ENCODE data around the gene CAMTA1. TPM values are rescaled to one million over a fixed set of nuclear protein-coding genes. Genes with fewer than 3 reads are reported as not detected.

Gene CAMTA1
- polyA plus RNA-seq, 1 donor from 2014 or later: 162 TPM

- TF ChIP-seq SMC3 (conservative IDR thresholded peaks at IDR 0.05; ENCODE audit: poor library complexity) (no peak), RAD21 (conservative IDR thresholded peaks at IDR 0.05) (no peak), REST (IDR thresholded peaks at IDR 0.05; ENCODE audit: borderline replicate concordance) (no peak), MXI1 (conservative IDR thresholded peaks at IDR 0.05; ENCODE audit: poor library complexity, severe bottlenecking) (no peak), CTCF (IDR thresholded peaks at IDR 0.05; ENCODE audit: poor library complexity, severe bottlenecking) (no peak), POLR2AphosphoS5 (IDR thresholded peaks at IDR 0.05) (no peak), EP300 (conservative IDR thresholded peaks at IDR 0.05; ENCODE audit: poor library complexity, severe bottlenecking) (no peak), EZH2 (IDR thresholded peaks at IDR 0.05; ENCODE audit: borderline replicate concordance, insufficient read depth, low read length, poor library complexity, severe bottlenecking) (no peak), TAF1 (IDR thresholded peaks at IDR 0.05; ENCODE audit: low read depth) (no peak)
- Histone ChIP-seq H3K9ac (ENCODE audit: low read length) (no peak overlapping the region), H3K9me3 (ENCODE audit: low read length) (peaks cover 4% of the 10 kb centered on the region), H3K4me3 (ENCODE audit: low read length) (no peak overlapping the region), H3K36me3 (ENCODE audit: insufficient read depth, low read length) (no peaks in the 10 kb centered on the region), H3K27ac (ENCODE audit: low read length) (no peak overlapping the region), H3K79me2 (replicated peaks; ENCODE audit: insufficient read depth, low read length) (no peaks in the 10 kb centered on the region), H3F3A (ENCODE audit: insufficient read depth, low read length, poor library complexity, severe bottlenecking) (no peaks in the 10 kb centered on the region), H3K4me2 (ENCODE audit: low read length) (no peak overlapping the region), H3K27me3 (ENCODE audit: insufficient read depth, low read depth, low read length) (no peaks in the 10 kb centered on the region), H4K20me1 (ENCODE audit: insufficient read depth) (no peaks in the 10 kb centered on the region), H2AFZ (ENCODE audit: low read depth, low read length) (no peak overlapping the region), H3K9me2 (ENCODE audit: insufficient read depth, low read length) (no peaks in the 10 kb centered on the region)
Measured at GRCh38 chr1:7348073-7348472, 562.8 kb downstream of the CAMTA1 start.

- H3K4me3 ChIP-seq (ENCODE audit: low read length): no peak overlapping the region
- peaks cover 2% of the 10 kb centered on the region for H3K9me3 ChIP-seq (ENCODE audit: low read length)
- H3K4me2 ChIP-seq (ENCODE audit: low read length): no peak overlapping the region
- H3F3A ChIP-seq (ENCODE audit: insufficient read depth, low read length, poor library complexity, severe bottlenecking): no peaks in the 10 kb centered on the region
- no peaks in the 10 kb centered on the region for H3K79me2 ChIP-seq (replicated peaks; ENCODE audit: insufficient read depth, low read length)
- H3K27me3 ChIP-seq (ENCODE audit: insufficient read depth, low read depth, low read length): no peaks in the 10 kb centered on the region
- TF ChIP-seq EZH2 (IDR thresholded peaks at IDR 0.05; ENCODE audit: borderline replicate concordance, insufficient read depth, low read length, poor library complexity, severe bottlenecking): no peak
- no peak for TF ChIP-seq REST (IDR thresholded peaks at IDR 0.05; ENCODE audit: borderline replicate concordance)
- no peak for TF ChIP-seq CTCF (IDR thresholded peaks at IDR 0.05; ENCODE audit: poor library complexity, severe bottlenecking)
- no peak for TF ChIP-seq RAD21 (conservative IDR thresholded peaks at IDR 0.05)
- no peak for TF ChIP-seq SMC3 (conservative IDR thresholded peaks at IDR 0.05; ENCODE audit: poor library complexity)
- TF ChIP-seq EP300 (conservative IDR thresholded peaks at IDR 0.05; ENCODE audit: poor library complexity, severe bottlenecking): no peak
- no peak for TF ChIP-seq MXI1 (conservative IDR thresholded peaks at IDR 0.05; ENCODE audit: poor library complexity, severe bottlenecking)
- TF ChIP-seq POLR2AphosphoS5 (IDR thresholded peaks at IDR 0.05): no peak
- TF ChIP-seq TAF1 (IDR thresholded peaks at IDR 0.05; ENCODE audit: low read depth): no peak
- H3K9me2 ChIP-seq (ENCODE audit: insufficient read depth, low read length): no peaks in the 10 kb centered on the region
- no peak overlapping the region for H3K9ac ChIP-seq (ENCODE audit: low read length)
- H2AFZ ChIP-seq (ENCODE audit: low read depth, low read length): no peak overlapping the region
- H3K27ac ChIP-seq (ENCODE audit: low read length): no peak overlapping the region
- H3K36me3 ChIP-seq (ENCODE audit: insufficient read depth, low read length): no peaks in the 10 kb centered on the region
- H4K20me1 ChIP-seq (ENCODE audit: insufficient read depth): no peaks in the 10 kb centered on the region
Measured at GRCh38 chr1:7348580-7348979, 563.3 kb downstream of the CAMTA1 start.

Data from neural cell (in vitro differentiated cells).